Measurements from ENCODE around the gene RAPGEF1. TPM values are rescaled to one million over a fixed set of nuclear protein-coding genes. Genes with fewer than 3 reads are reported as not detected.

The RAPGEF1 gene
- total RNA-seq, 4 donors from 2014 or later = 32.0 to 57.3 (median 38.9) TPM

DNA sequence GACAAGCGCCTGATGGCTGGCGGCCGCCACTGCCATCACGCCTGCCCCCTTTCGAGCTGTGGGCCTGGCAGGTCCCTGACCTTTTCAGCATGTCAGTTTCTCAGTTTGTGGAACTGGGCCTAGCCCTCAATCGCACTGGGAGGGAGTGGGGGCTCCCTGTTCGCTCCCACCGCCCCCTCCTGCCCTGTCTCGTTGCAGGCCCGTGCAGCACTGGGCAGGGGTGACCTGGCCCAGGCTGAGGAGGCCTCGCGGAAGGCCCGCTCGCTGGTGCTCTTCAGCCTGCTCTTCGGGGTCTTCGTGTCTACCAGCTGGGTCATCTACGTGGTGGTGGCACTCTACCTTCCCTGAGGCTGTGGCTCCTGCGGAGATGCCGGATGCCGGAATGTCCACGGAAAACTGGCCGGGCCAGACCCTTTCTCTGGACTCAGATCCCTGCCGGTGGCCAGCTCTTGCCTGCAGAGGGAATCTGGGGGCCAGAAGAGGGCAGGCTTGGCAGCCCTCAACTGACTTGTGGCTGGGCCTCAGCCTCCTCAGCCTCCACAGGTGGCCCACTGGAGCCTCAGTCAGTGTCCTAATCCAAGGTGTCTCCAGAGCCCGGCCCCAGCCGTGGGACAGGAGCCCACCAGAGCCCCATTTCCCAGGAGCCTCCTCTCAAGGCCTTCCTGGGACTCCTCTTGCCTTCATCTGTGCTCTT is 181.9 kb downstream of the RAPGEF1 start:
- WGBS, 2 donors = 87 to 88% methylated on average over 23 to 25 of the region's 25 CpGs
- no peak overlapping the region for H3K27ac ChIP-seq
- H3K27me3 ChIP-seq = peaks cover 0 to 32% of the 10 kb centered on the region in 2 donors
- DNase-seq (ENCODE audit: low spot score in 2 of 2) = no peak
- H3K4me1 ChIP-seq = no peaks in the 10 kb centered on the region
- peaks cover 0 to 40% (median 3%) of the 10 kb centered on the region in 4 donors for H3K9me3 ChIP-seq
- TF ChIP-seq EP300 (IDR thresholded peaks at IDR 0.05) = no peak
- no peak for TF ChIP-seq POLR2A (IDR thresholded peaks at IDR 0.05)
- TF ChIP-seq, protein P1, sequence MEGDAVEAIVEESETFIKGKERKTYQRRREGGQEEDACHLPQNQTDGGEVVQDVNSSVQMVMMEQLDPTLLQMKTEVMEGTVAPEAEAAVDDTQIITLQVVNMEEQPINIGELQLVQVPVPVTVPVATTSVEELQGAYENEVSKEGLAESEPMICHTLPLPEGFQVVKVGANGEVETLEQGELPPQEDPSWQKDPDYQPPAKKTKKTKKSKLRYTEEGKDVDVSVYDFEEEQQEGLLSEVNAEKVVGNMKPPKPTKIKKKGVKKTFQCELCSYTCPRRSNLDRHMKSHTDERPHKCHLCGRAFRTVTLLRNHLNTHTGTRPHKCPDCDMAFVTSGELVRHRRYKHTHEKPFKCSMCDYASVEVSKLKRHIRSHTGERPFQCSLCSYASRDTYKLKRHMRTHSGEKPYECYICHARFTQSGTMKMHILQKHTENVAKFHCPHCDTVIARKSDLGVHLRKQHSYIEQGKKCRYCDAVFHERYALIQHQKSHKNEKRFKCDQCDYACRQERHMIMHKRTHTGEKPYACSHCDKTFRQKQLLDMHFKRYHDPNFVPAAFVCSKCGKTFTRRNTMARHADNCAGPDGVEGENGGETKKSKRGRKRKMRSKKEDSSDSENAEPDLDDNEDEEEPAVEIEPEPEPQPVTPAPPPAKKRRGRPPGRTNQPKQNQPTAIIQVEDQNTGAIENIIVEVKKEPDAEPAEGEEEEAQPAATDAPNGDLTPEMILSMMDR (IDR thresholded peaks at IDR 0.05) = no peak
- no peak overlapping the region for H3K4me3 ChIP-seq
- peaks cover 0 to 10% (median 0%) of the 10 kb centered on the region in 3 donors for H3K36me3 ChIP-seq

DNA sequence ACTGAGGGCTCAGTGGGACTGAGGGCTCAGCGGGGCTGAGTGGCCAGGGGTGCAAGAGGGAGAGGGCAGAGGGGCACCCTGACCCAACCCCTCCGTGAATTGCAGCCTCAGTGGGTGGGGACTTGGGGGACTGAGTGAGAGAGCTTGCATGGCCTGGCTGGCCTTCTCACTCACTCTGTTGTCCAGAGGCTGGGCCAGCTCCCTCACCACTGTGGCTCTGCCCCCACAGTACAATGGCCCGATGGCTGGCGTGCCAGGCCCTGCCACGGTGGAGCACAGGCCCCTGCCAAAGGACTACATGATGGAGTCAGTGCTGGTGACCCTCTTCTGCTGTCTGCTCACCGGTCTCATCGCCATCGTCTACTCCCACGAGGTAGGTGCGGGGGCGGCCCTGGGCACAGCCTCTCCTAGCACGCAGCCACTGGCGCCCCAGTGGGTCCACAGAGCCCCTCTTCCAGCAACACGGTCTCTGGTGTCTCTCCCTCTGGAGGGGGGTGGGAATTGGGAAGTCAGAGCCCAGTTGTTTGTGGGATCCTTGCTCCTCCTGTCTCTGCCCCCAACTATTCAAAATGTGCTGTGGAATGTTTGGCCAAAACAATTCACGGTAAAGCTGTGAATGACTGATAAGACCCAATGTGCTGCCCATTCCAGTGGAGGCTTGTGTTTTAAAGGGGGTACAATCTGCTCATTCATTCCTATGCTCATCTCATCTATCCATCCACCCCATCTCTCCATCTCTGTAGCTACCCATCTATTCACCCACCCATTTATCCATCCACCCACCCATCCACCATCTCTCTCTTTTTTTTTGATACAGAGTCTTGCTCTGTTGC is 183.8 kb downstream of the RAPGEF1 start:
- Histone ChIP-seq H3K36me3 (peaks cover 0 to 10% (median 0%) of the 10 kb centered on the region in 3 donors), H3K4me1 (no peaks in the 10 kb centered on the region), H3K9me3 (peaks cover 0 to 22% (median 3%) of the 10 kb centered on the region in 4 donors), H3K4me3 (no peak overlapping the region), H3K27me3 (peaks cover 0 to 51% of the 10 kb centered on the region in 2 donors), H3K27ac (no peak overlapping the region)
- DNase-seq (ENCODE audit: low spot score in 2 of 2) = no peak
- 82 to 88% methylated on average over 15 of the region's 15 CpGs for WGBS, 2 donors
- TF ChIP-seq EP300 (IDR thresholded peaks at IDR 0.05) (no peak), POLR2A (IDR thresholded peaks at IDR 0.05) (no peak)
- TF ChIP-seq, protein P1 (IDR thresholded peaks at IDR 0.05) = no peak

DNA sequence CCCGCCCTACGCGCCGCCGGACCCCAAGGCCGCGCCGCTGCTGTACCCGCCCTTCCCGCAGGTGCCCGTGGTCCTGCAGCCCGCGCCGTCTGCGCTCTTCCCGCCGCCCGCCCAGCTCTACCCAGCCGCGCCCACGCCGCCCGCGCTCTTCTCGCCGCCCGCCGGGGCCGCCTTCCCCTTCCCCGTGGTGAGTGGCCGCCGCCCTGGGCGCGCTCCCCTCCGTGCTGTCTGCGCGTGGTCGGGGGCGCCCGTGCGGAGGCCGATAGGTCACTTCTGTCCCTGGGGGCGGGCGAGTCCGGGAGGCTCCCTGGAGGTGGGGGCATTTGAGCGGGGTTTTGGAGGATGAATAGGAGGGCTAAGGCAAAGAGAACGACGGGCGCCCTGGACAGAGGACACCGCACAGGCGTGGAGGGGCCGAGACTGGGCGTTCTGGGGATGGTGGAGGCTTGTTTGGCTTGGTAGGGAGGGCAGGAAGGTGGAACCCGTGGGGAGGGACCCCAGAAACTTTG is 185.0 kb downstream of the RAPGEF1 start:
- DNase-seq (ENCODE audit: low spot score in 2 of 2) = no peak
- Histone ChIP-seq H3K4me1 (no peaks in the 10 kb centered on the region), H3K36me3 (peaks cover 0 to 10% (median 0%) of the 10 kb centered on the region in 3 donors), H3K27ac (no peak overlapping the region), H3K4me3 (no peak overlapping the region), H3K27me3 (peaks cover 0 to 51% of the 10 kb centered on the region in 2 donors), H3K9me3 (peaks cover 0 to 11% (median 0%) of the 10 kb centered on the region in 4 donors)
- TF ChIP-seq, protein P1 (IDR thresholded peaks at IDR 0.05) = no peak
- no peak for TF ChIP-seq POLR2A (IDR thresholded peaks at IDR 0.05)
- no peak for TF ChIP-seq EP300 (IDR thresholded peaks at IDR 0.05)
- WGBS, 2 donors = 38 to 40% methylated on average over 26 to 33 of the region's 54 CpGs

DNA sequence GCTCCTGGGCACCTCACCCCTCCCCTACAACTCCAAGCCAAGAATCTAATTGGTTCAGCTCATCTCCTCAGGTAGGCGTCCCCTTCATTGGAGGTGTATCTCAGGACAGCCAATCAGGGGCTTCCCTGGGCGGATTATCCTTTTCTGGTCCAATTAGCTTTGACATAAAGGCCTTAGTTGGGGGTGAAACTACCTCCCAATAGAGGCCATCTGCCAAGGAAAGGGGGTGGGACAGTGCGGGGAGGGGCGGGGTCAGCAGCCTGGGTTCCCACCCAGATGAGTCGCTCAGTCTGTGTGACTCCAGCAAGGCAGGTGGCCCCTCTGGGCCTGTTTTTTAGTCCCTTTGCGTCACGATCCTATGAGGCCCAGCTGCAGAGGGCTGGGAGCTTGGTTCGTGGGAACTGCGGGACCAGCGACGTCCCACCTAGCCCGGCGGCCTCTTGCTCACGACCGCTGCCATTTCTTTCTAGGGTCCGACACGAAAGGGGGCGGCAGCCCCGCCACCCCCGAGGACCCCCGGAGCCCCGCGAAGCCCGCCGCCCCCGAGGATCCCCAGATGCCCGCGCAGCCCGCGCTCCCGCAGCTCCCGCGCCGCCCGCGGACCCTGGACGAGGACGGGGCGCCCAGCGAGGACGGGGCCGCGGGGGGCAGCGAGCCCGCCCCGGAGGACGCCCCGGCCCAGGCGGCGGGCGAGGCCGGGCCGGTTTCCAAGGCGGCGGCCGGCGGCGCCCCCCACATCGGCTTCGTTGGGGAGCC is 185.6 kb downstream of the RAPGEF1 start:
- no peak overlapping the region for H3K27ac ChIP-seq
- TF ChIP-seq POLR2A (IDR thresholded peaks at IDR 0.05) (no peak), EP300 (IDR thresholded peaks at IDR 0.05) (no peak)
- TF ChIP-seq, protein P1 (IDR thresholded peaks at IDR 0.05) = no peak
- H3K4me3 ChIP-seq = no peak overlapping the region
- DNase-seq (ENCODE audit: low spot score in 2 of 2) = no peak
- 49 to 74% methylated on average over 11 to 13 of the region's 60 CpGs for WGBS, 2 donors
- H3K4me1 ChIP-seq = no peaks in the 10 kb centered on the region
- H3K27me3 ChIP-seq = peaks cover 0 to 57% of the 10 kb centered on the region in 2 donors
- peaks cover 0 to 10% (median 0%) of the 10 kb centered on the region in 3 donors for H3K36me3 ChIP-seq
- H3K9me3 ChIP-seq = peaks cover 0 to 5% (median 0%) of the 10 kb centered on the region in 4 donors

Measured in tibial nerve (tissue), 4 donors.